HepG2 (cell line): ENCODE results near the gene BLMH. TPM values are rescaled to one million over a fixed set of nuclear protein-coding genes. Genes with fewer than 3 reads are reported as not detected.
A peak's percentile ranks its signal among the peaks of the same experiment; 100 is the strongest.

Experiments
- CEBPG ChIP-seq: IDR thresholded peaks from 2 replicates; pipeline ENCODE4 v1.6.1; 2016
- DMAP1 ChIP-seq: IDR thresholded peaks from 2 replicates; pipeline ENCODE4 v1.6.1; 2016
- GATAD1 ChIP-seq: IDR thresholded peaks from 2 replicates; pipeline ENCODE4 v1.6.1; 2016; ENCODE audit warnings: missing genetic modification reagents, missing compliant biosample characterization
- HNRNPH1 ChIP-seq: fragments of 200-400 bp; formaldehyde crosslinking; optimal IDR thresholded peaks from 2 replicates; pipeline ENCODE3; 2017; ENCODE audit warnings: mild to moderate bottlenecking, low read depth, low read length
- HOXA3 ChIP-seq: sonication (generic); formaldehyde crosslinking; IDR thresholded peaks from 2 replicates; pipeline ENCODE4 v1.5.0; 2020; ENCODE audit warnings: missing genetic modification reagents
- JUN ChIP-seq: sonication (generic); formaldehyde crosslinking; IDR thresholded peaks from 2 replicates; pipeline ENCODE4 v1.4.0; 2020; ENCODE audit warnings: mild to moderate bottlenecking, missing genetic modification reagents
- MXI1 ChIP-seq: IDR thresholded peaks from 3 replicates; pipeline ENCODE4 v1.6.1; 2012; ENCODE audit warnings: low read depth, low read length, inconsistent platforms, borderline replicate concordance
- MYPOP ChIP-seq: sonication (generic); formaldehyde crosslinking; IDR thresholded peaks from 2 replicates; pipeline ENCODE4 v1.8.1; 2023; ENCODE audit warnings: mild to moderate bottlenecking, moderate library complexity, missing genetic modification reagents
- POGZ ChIP-seq: sonication (generic); formaldehyde crosslinking; IDR thresholded peaks from 2 replicates; pipeline ENCODE4 v1.4.0; 2020; ENCODE audit warnings: mild to moderate bottlenecking, missing genetic modification reagents
- POLR2AphosphoS5 ChIP-seq: IDR thresholded peaks from 2 replicates; pipeline ENCODE4 v1.6.1; 2012; ENCODE audit warnings: low read depth, low read length
- RXRA ChIP-seq: sonication (generic); formaldehyde crosslinking; IDR thresholded peaks from 2 replicates; pipeline ENCODE4 v1.5.1; 2020; ENCODE audit warnings: missing genetic modification reagents
- SMAD3 ChIP-seq: sonication (generic); formaldehyde crosslinking; IDR thresholded peaks from 2 replicates; pipeline ENCODE4 v1.4.0; 2020; ENCODE audit warnings: missing genetic modification reagents
- UBTF ChIP-seq: sonication (generic); formaldehyde crosslinking; IDR thresholded peaks from 2 replicates; pipeline ENCODE4 v1.4.0; 2020; ENCODE audit warnings: mild to moderate bottlenecking, missing genetic modification reagents
- XRCC5 ChIP-seq: fragments of 200-400 bp; formaldehyde crosslinking; optimal IDR thresholded peaks from 2 replicates; pipeline ENCODE3; 2017; ENCODE audit warnings: mild to moderate bottlenecking, low read length
- YY1 ChIP-seq: IDR thresholded peaks from 2 replicates; pipeline ENCODE4 v1.6.1; 2011; ENCODE audit warnings: low read length, low read depth, moderate library complexity, mild to moderate bottlenecking; ENCODE audit not compliant: insufficient read depth, insufficient replicate concordance
- ZBTB26 ChIP-seq: IDR thresholded peaks from 2 replicates; pipeline ENCODE4 v1.6.1; 2016; ENCODE audit warnings: missing compliant biosample characterization, missing genetic modification reagents, borderline replicate concordance
- ZFP82 ChIP-seq: sonication (generic); formaldehyde crosslinking; IDR thresholded peaks from 2 replicates; pipeline ENCODE4 v1.5.1; 2020; ENCODE audit warnings: mild to moderate bottlenecking, missing genetic modification reagents, borderline replicate concordance
- ZNF292 ChIP-seq: sonication (generic); formaldehyde crosslinking; IDR thresholded peaks from 2 replicates; pipeline ENCODE4 v1.8.1; 2022; ENCODE audit warnings: mild to moderate bottlenecking, low read depth, missing genetic modification reagents, borderline replicate concordance
- ZNF687 ChIP-seq: sonication (generic); formaldehyde crosslinking; IDR thresholded peaks from 2 replicates; pipeline ENCODE4 v1.5.1; 2020; ENCODE audit warnings: mild to moderate bottlenecking, missing genetic modification reagents, moderate library complexity
- ZNF761 ChIP-seq: sonication (generic); formaldehyde crosslinking; conservative IDR thresholded peaks from 2 replicates; pipeline ENCODE4 v1.4.0; 2020; ENCODE audit warnings: mild to moderate bottlenecking, missing genetic modification reagents
- ZNF788 ChIP-seq: sonication (generic); formaldehyde crosslinking; IDR thresholded peaks from 2 replicates; pipeline ENCODE4 v1.5.0; 2020; ENCODE audit warnings: mild to moderate bottlenecking, missing genetic modification reagents, borderline replicate concordance
- ZNF790 ChIP-seq: sonication (generic); formaldehyde crosslinking; IDR thresholded peaks from 2 replicates; pipeline ENCODE4 v1.8.0; 2022; ENCODE audit warnings: missing genetic modification reagents, mild to moderate bottlenecking, borderline replicate concordance
- polyA plus RNA-seq, 8 experiments: library from polyadenylated mRNA; depleted of rRNA in 3 of 8; stranded (reverse) in 7 of 8; unstranded in 1 of 8; fragments of >200 nt; fragmentation: Illumina TruSeq in 4 of 8; extraction: Trizol in 4 of 8; gene quantifications; 2 replicates each; pipeline versions ENCODE4 v1.2.1 to v1.2.3, GENCODE V29; 2011 to 2016; ENCODE audit warnings: low read depth in 4 of 8, missing spikeins in 1 of 8, mixed read lengths in 1 of 8; ENCODE audit not compliant: insufficient read depth in 1 of 8
- total RNA-seq, 5 experiments: library from RNA; depleted of rRNA; stranded (reverse); fragments of >200 nt; fragmentation: Illumina TruSeq; extraction: Trizol; gene quantifications; 2 replicates each; pipeline ENCODE4 v1.2.3, GENCODE V29; 2016; ENCODE audit warnings: low read depth in 1 of 5

BLMH gene
- total and polyA plus RNA-seq, 2 of the 13 experiments (the other 11 are each of a cell fraction or from before 2014, with no cell fraction given): 12.1 to 41.0 TPM

- TF ChIP-seq ZNF687 (CRISPR knock-in tag): peak; percentile 94
- no peak for TF ChIP-seq ZNF790 (CRISPR knock-in tag)
- peak; percentile 62 for TF ChIP-seq POLR2AphosphoS5
- TF ChIP-seq ZNF788 (CRISPR knock-in tag): peak; percentile 56; the same call in 1 of the 2 replicates
- TF ChIP-seq YY1: peak; percentile 22
- TF ChIP-seq UBTF (CRISPR knock-in tag): peak; percentile 73
- TF ChIP-seq POGZ (CRISPR knock-in tag): 0 out of 2 replicates have a peak, but pooled peaks have one; percentile 27
- 0 out of 2 replicates have a peak, but pooled peaks have one; percentile 32 for TF ChIP-seq RXRA (CRISPR knock-in tag)
- peak; percentile 54; the same call in 1 of the 2 replicates for TF ChIP-seq ZNF292 (CRISPR knock-in tag)
- 0 out of 2 replicates have a peak, but pooled peaks have one; percentile 26 for TF ChIP-seq SMAD3 (CRISPR knock-in tag)
- peak; percentile 37; the same call in 1 of the 2 replicates for TF ChIP-seq DMAP1 (CRISPR knock-in tag)
- peak; percentile 60 for TF ChIP-seq MYPOP (CRISPR knock-in tag)
- peak; percentile 50; the same call in 1 of the 2 replicates for TF ChIP-seq HOXA3 (CRISPR knock-in tag)
- TF ChIP-seq ZNF761 (CRISPR knock-in tag): peak; percentile 24; the same call in 1 of the 2 replicates
- no peak; the same call in 1 of the 2 replicates for TF ChIP-seq GATAD1 (CRISPR knock-in tag)
- no peak for TF ChIP-seq HNRNPH1
- TF ChIP-seq JUN (CRISPR knock-in tag): no peak
- 0 out of 3 replicates have a peak, but pooled peaks have one; percentile 33 for TF ChIP-seq MXI1
- no peak for TF ChIP-seq ZFP82 (CRISPR knock-in tag)
- peak; percentile 9; the same call in 1 of the 2 replicates for TF ChIP-seq CEBPG
- 0 out of 2 replicates have a peak, but pooled peaks have one; percentile 20 for TF ChIP-seq ZBTB26
- peak; percentile 59 for TF ChIP-seq XRCC5
These were observed 69.0 kb downstream of the BLMH start (continued) for GRCh38 chr17:30222721-30223175.
